SHP77 treated with DMSO at 0.1 percent for 48 hours (cell line): Measurements from ENCODE around the gene PCDHGA11.
"Not testable (repeated sequence)": the region's sequence is repeated elsewhere in the genome, so short reads cannot be mapped to it uniquely, and the experiment has no call there.

Experiments used
- DNase-seq: peaks from one replicate; lab custom pipeline; 2025; lab: John Stamatoyannopoulos, UW

Gene PCDHGA11

GRCh38 chr5:141431286-141431685 lies 10.4 kb downstream of the PCDHGA11 start:
- DNase-seq: no peak

- not testable (repeated sequence) for DNase-seq
Observed at GRCh38 chr5:141432308-141432707, 11.5 kb downstream of the PCDHGA11 start.

DNA sequence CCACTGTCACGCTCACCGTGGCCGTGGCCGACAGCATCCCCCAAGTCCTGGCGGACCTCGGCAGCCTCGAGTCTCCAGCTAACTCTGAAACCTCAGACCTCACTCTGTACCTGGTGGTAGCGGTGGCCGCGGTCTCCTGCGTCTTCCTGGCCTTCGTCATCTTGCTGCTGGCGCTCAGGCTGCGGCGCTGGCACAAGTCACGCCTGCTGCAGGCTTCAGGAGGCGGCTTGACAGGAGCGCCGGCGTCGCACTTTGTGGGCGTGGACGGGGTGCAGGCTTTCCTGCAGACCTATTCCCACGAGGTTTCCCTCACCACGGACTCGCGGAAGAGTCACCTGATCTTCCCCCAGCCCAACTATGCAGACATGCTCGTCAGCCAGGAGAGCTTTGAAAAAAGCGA lies 11.9 kb downstream of the PCDHGA11 start:
- not testable (repeated sequence) for DNase-seq

- DNase-seq: no peak
Observed at GRCh38 chr5:141434006-141434405, 13.2 kb downstream of the PCDHGA11 start.

GRCh38 chr5:141437221-141437620 lies 16.4 kb downstream of the PCDHGA11 start:
- DNase-seq: no peak

DNA sequence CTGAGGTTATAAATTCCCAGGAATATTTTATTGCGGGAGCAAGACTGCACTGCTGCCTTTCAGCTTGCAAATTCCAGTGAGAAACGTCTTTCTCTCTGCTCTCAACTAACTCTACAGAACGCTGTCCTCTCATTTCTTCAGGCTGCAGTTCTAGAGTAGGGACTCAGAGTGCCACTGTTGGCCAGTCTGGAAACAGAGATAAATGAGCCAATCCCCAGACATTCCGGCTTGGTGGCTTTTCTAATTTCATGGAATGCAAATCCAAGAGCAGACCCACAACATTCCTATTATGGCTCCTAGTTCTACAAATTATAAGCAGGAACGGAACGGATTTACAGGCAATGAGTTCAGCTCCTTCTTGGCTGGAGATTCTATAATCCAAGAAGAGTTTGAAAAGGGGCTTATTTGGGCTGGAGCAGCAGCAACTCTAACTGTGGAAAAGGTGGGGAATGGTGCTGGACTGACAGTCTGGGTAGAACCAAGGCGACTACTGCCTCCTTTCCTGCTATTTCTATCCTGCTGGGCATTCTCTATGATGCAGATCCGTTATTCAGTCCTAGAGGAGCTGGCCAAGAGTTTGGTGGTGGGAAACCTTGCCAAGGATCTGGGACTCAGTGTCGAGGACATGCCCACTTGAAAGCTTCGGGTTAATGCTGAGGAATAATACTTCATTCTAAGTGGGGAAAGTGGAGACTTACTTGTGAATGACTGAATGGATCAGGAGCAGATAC lies 18.7 kb downstream of the PCDHGA11 start:
- DNase-seq: no peak

DNA sequence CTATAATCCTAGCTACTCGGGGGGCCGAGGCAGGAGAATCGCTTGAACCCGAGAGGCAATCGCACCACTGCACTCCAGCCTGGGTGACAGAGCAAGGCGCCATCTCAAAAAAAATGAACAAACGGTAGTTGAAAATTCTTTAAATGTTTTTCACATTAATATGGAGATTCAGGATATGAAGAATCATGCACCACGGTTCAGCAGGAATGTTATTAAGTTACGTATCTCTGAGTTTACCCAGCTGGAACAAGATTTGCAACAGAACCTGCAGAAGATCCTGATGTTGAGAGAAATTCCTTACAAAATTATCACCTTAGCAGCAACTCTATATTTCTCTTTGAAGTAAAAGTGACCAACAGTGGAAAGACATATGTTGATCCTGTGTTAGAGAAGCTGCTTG lies 19.5 kb downstream of the PCDHGA11 start:
- DNase-seq: no peak

DNA sequence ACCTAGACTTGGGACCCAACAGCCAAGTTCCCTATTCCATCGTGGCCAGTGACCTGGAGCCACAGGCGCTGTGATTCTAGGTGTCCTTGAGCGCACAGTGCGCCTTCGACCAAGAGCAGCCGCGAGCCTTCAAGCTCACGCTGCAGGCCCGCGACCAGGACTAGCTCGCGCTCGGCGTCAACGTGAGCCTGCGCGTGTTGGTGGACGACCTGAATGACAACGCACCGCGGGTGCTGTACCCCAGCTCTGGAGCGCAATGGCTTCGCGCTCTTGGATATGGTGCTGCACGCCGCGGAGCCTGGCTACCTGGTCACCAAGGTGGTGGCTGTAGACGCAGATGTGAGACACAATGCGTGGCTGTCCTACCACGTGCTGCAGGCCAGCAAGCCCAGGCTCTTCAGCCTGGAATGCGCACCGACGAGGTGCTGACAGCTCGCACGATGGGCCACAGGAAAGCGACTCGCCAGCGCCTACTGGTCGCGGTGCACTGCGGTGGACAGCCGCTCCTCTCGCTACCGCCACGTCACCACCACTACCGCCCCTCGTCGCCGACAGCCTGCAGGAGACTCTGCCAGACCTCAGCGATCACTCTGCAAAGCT lies 20.8 kb downstream of the PCDHGA11 start:
- no peak for DNase-seq

- DNase-seq: no peak
Observed at GRCh38 chr5:141465351-141465750, 44.5 kb downstream of the PCDHGA11 start.
